ENCODE data around the gene PLPP1.

DNA sequence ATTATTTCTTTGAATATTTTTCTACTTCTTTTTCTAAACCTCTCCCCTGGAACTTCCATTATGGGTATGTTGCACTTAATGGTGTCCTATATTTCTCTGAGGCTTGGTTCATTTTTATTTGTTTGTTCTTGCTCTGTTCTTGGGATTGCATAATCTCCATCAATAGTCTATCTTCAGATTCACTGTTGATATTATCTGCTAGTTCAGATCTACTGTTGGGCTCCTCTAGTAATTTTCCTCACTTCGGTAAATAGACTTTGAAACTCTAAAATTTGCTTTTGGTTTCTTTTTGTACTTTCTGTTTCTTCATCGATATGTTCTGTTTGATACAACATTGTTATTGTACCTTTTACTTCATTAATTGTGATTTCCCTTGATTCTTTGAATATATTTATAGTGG is 150.7 kb downstream of the PLPP1 start:
- TF ChIP-seq SIN3A (IDR thresholded peaks at IDR 0.05; ENCODE audit: borderline replicate concordance, insufficient read depth, low read length) (no peak), TAF1 (IDR thresholded peaks at IDR 0.05; ENCODE audit: borderline replicate concordance, insufficient read depth, low read length) (no peak)
- TF ChIP-seq, protein P1, sequence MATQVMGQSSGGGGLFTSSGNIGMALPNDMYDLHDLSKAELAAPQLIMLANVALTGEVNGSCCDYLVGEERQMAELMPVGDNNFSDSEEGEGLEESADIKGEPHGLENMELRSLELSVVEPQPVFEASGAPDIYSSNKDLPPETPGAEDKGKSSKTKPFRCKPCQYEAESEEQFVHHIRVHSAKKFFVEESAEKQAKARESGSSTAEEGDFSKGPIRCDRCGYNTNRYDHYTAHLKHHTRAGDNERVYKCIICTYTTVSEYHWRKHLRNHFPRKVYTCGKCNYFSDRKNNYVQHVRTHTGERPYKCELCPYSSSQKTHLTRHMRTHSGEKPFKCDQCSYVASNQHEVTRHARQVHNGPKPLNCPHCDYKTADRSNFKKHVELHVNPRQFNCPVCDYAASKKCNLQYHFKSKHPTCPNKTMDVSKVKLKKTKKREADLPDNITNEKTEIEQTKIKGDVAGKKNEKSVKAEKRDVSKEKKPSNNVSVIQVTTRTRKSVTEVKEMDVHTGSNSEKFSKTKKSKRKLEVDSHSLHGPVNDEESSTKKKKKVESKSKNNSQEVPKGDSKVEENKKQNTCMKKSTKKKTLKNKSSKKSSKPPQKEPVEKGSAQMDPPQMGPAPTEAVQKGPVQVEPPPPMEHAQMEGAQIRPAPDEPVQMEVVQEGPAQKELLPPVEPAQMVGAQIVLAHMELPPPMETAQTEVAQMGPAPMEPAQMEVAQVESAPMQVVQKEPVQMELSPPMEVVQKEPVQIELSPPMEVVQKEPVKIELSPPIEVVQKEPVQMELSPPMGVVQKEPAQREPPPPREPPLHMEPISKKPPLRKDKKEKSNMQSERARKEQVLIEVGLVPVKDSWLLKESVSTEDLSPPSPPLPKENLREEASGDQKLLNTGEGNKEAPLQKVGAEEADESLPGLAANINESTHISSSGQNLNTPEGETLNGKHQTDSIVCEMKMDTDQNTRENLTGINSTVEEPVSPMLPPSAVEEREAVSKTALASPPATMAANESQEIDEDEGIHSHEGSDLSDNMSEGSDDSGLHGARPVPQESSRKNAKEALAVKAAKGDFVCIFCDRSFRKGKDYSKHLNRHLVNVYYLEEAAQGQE (IDR thresholded peaks at IDR 0.05; ENCODE audit: insufficient read depth in 1 of 2, low read depth in 2 of 2, low read length in 2 of 2) = no peak
